GM19452 (cell line): ENCODE results near the gene LRP11.

ENCODE experiments used
- ATAC-seq: cut with Tn5 transposase; IDR thresholded peaks from one replicate; pipeline ENCODE4 v1.9.1; 2021; ENCODE audit not compliant: unreplicated experiment

LRP11 gene

GRCh38 chr6:149806127-149806526 lies 58.0 kb downstream of the LRP11 start:
- no peak for ATAC-seq

- no peak for ATAC-seq
Observed at GRCh38 chr6:149783551-149783950, 80.6 kb downstream of the LRP11 start.

- no peak for ATAC-seq
Observed at GRCh38 chr6:149782337-149782736, 81.8 kb downstream of the LRP11 start.

- ATAC-seq = no peak
Observed at GRCh38 chr6:149781715-149782114, 82.4 kb downstream of the LRP11 start.

- ATAC-seq = no peak
Observed at GRCh38 chr6:149779644-149779963, 84.6 kb downstream of the LRP11 start.

- no peak for ATAC-seq
Observed at GRCh38 chr6:149777624-149778023, 86.5 kb downstream of the LRP11 start.

GRCh38 chr6:149771925-149772324 lies 92.2 kb downstream of the LRP11 start:
- ATAC-seq = no peak

- ATAC-seq = no peak
Observed at GRCh38 chr6:149771185-149771584, 93.0 kb downstream of the LRP11 start.

GRCh38 chr6:149769676-149770075 lies 94.5 kb downstream of the LRP11 start:
- no peak for ATAC-seq
